GM18873 (cell line): ENCODE measurements around the gene ASCL1.

Source experiments
- ATAC-seq: cut with Tn5 transposase; IDR thresholded peaks from one replicate; pipeline ENCODE4 v1.9.1; 2021; ENCODE audit warnings: mild to moderate bottlenecking, moderate library complexity, moderate number of reproducible peaks; ENCODE audit not compliant: unreplicated experiment, low FRiP score

Gene ASCL1

GRCh38 chr12:102973583-102973982 is 16.1 kb downstream of the ASCL1 start:
- ATAC-seq, result no peak

- no peak for ATAC-seq
Measured at GRCh38 chr12:102976609-102977280, 19.3 kb downstream of the ASCL1 start.

GRCh38 chr12:102977945-102978706 is 20.7 kb downstream of the ASCL1 start:
- ATAC-seq, result no peak

- ATAC-seq, result no peak
Measured at GRCh38 chr12:102980350-102980749, 22.9 kb downstream of the ASCL1 start.

GRCh38 chr12:102990419-102990818 is 32.9 kb downstream of the ASCL1 start:
- no peak for ATAC-seq

GRCh38 chr12:102992297-102992696 is 34.8 kb downstream of the ASCL1 start:
- no peak for ATAC-seq

- ATAC-seq, result no peak
Measured at GRCh38 chr12:102992720-102993119, 35.2 kb downstream of the ASCL1 start.

GRCh38 chr12:102993537-102993936 is 36.1 kb downstream of the ASCL1 start:
- ATAC-seq, result no peak

- no peak for ATAC-seq
Measured at GRCh38 chr12:102995372-102995771, 37.9 kb downstream of the ASCL1 start.
